RCC 7860 (cell line): ENCODE results near the gene HLA-DPA1.

Experiments
- DNase-seq: peaks from one replicate; pipeline ENCODE4 v3.0.0-alpha.2; 2015; ENCODE audit warnings: low spot score
- FAIRE-seq: peaks from 2 replicates; lab custom pipeline; 2012; peaks lifted over from hg19 to GRCh38; lab: Jason Lieb, UNC

Gene HLA-DPA1

GRCh38 chr6:33018904-33019303, 54.5 kb downstream of the HLA-DPA1 start:
- DNase-seq: no peak
- no peak for FAIRE-seq

- DNase-seq (no peak), FAIRE-seq (no peak)
These were observed 55.0 kb downstream of the HLA-DPA1 start for GRCh38 chr6:33018418-33018817.

GRCh38 chr6:33017694-33018353, 55.6 kb downstream of the HLA-DPA1 start:
- FAIRE-seq (no peak), DNase-seq (no peak)

GRCh38 chr6:33017018-33017417, 56.4 kb downstream of the HLA-DPA1 start:
- FAIRE-seq (no peak), DNase-seq (no peak)

- no peak for FAIRE-seq
- no peak for DNase-seq
These were observed 57.7 kb downstream of the HLA-DPA1 start for GRCh38 chr6:33015798-33016197.

- DNase-seq: peak; percentile 63
- peak; percentile 65 for FAIRE-seq
These were observed 58.4 kb downstream of the HLA-DPA1 start for GRCh38 chr6:33014841-33015634.
